Measurements from ENCODE around the gene NLRP9. TPM values are rescaled to one million over a fixed set of nuclear protein-coding genes. Genes with fewer than 3 reads are reported as not detected.

The NLRP9 gene
- total and polyA plus RNA-seq, 2 of the 13 experiments (the other 11 are each of a cell fraction or from before 2014, with no cell fraction given) = not detected

DNA sequence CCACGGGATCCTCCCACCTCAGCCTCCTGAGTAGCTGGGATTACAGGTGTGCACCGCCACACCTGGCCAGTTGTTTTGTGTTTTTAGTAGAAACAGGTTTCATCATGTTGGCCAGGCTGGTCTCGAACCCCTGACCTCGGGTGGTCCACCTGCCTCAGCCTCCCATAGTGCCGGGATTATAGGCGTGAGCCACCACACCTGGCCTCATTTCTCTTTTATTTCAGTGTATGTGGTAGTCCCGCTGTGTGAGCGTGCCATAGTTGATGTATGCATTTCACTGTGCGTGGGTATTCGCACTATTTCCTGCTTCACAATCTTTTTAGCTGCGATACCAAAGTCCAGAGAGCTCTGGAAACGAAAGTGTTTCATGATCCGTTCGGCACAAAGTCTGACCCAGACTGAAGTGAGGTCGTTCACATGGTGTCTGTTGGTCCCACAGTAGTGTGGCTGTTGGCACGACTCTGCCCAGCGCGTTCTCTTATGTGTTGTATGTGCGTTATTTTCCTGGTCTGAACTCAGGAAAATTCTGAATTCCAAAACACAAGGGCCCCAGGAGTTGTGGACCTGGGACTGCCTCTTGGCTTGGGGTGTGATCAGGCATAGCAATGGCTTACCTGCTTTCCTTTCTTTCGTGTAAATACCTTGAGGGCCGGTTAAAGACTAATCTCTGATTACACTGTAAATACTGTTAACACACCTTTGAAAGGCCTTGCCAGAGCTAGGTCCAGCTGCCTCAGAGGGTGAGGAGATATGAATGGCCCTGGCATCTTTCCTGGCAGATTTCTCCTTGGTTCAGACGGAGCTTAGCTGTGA is 54.5 kb downstream of the NLRP9 start (continued):
- TF ChIP-seq PCBP1 (IDR thresholded peaks at IDR 0.05; ENCODE audit: borderline replicate concordance, low read depth, low read length) (no peak), KDM4B (CRISPR knock-in tag; IDR thresholded peaks at IDR 0.05) (no peak), JARID2 (CRISPR knock-in tag; IDR thresholded peaks at IDR 0.05; ENCODE audit: insufficient replicate concordance) (no peak), ZNF556 (CRISPR knock-in tag; IDR thresholded peaks at IDR 0.05; ENCODE audit: borderline replicate concordance) (no peak; the same call in 1 of the 2 replicates), GLMP (CRISPR knock-in tag; IDR thresholded peaks at IDR 0.05; ENCODE audit: borderline replicate concordance) (no peak), ZNF878 (CRISPR knock-in tag; IDR thresholded peaks at IDR 0.05) (no peak), MIXL1 (CRISPR knock-in tag; IDR thresholded peaks at IDR 0.05) (0 out of 2 replicates have a peak, but pooled peaks have one; percentile 48), POGZ (CRISPR knock-in tag; IDR thresholded peaks at IDR 0.05) (peak; percentile 58; the same call in 1 of the 2 replicates), RAD51 (IDR thresholded peaks at IDR 0.05; ENCODE audit: borderline replicate concordance) (no peak), FOXM1 (CRISPR knock-in tag; IDR thresholded peaks at IDR 0.05) (no peak), POLR2AphosphoS2 (IDR thresholded peaks at IDR 0.05; ENCODE audit: low read depth, low read length) (no peak), ZNF749 (CRISPR knock-in tag; IDR thresholded peaks at IDR 0.05; ENCODE audit: borderline replicate concordance) (no peak), ZNF101 (CRISPR knock-in tag; IDR thresholded peaks at IDR 0.05; ENCODE audit: borderline replicate concordance, low read depth) (no peak), ZC3H4 (CRISPR knock-in tag; IDR thresholded peaks at IDR 0.05; ENCODE audit: borderline replicate concordance) (no peak), KLF13 (CRISPR knock-in tag; IDR thresholded peaks at IDR 0.05) (no peak), ZNF256 (CRISPR knock-in tag; conservative IDR thresholded peaks at IDR 0.05) (0 out of 2 replicates have a peak, but pooled peaks have one; percentile 30), RARG (CRISPR knock-in tag; IDR thresholded peaks at IDR 0.05; ENCODE audit: low read depth) (no peak), NFYC (CRISPR knock-in tag; IDR thresholded peaks at IDR 0.05) (peak; percentile 14; the same call in 1 of the 2 replicates), MED13 (CRISPR knock-in tag; IDR thresholded peaks at IDR 0.05) (no peak), ARNT2 (CRISPR knock-in tag; IDR thresholded peaks at IDR 0.05; ENCODE audit: low read depth) (no peak), ZNF331 (CRISPR knock-in tag; IDR thresholded peaks at IDR 0.05) (peak; percentile 23; the same call in 1 of the 2 replicates), ZNF30 (CRISPR knock-in tag; IDR thresholded peaks at IDR 0.05) (no peak), TBP (CRISPR knock-in tag; IDR thresholded peaks at IDR 0.05) (no peak), ZMYM2 (CRISPR knock-in tag; IDR thresholded peaks at IDR 0.05) (peak; percentile 65)
- TF ChIP-seq, protein P1, sequence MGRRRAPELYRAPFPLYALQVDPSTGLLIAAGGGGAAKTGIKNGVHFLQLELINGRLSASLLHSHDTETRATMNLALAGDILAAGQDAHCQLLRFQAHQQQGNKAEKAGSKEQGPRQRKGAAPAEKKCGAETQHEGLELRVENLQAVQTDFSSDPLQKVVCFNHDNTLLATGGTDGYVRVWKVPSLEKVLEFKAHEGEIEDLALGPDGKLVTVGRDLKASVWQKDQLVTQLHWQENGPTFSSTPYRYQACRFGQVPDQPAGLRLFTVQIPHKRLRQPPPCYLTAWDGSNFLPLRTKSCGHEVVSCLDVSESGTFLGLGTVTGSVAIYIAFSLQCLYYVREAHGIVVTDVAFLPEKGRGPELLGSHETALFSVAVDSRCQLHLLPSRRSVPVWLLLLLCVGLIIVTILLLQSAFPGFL (CRISPR knock-in tag; IDR thresholded peaks at IDR 0.05) = no peak
- TF ChIP-seq, protein P2, sequence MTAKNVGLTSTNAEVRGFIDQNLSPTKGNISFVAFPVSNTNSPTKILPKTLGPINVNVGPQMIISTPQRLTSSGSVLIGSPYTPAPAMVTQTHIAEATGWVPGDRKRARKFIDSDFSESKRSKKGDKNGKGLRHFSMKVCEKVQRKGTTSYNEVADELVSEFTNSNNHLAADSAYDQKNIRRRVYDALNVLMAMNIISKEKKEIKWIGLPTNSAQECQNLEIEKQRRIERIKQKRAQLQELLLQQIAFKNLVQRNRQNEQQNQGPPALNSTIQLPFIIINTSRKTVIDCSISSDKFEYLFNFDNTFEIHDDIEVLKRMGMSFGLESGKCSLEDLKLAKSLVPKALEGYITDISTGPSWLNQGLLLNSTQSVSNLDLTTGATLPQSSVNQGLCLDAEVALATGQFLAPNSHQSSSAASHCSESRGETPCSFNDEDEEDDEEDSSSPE (CRISPR knock-in tag; IDR thresholded peaks at IDR 0.05) = no peak
